Subcutaneous adipose tissue (tissue), 4 donors: ENCODE measurements around the gene POLR1C. TPM values are rescaled to one million over a fixed set of nuclear protein-coding genes. Genes with fewer than 3 reads are reported as not detected.

Source experiments
- CTCF ChIP-seq: fragments of 450-650 bp; IDR thresholded peaks from one replicate; pipeline ENCODE4 v1.5.1; 2016; ENCODE audit warnings: low read depth, mild to moderate bottlenecking, control low read depth, antibody characterized with exemption, moderate library complexity
- total RNA-seq, 4 donors: library from RNA; depleted of rRNA; stranded (reverse); fragments of >200 nt; gene quantifications; one replicate each; pipeline ENCODE4 v1.1.0, GENCODE V29; 2016

POLR1C gene
- total RNA-seq, 4 donors from 2014 or later: 12.4 to 19.6 (median 14.6) TPM

- TF ChIP-seq CTCF: no peak
Observed at GRCh38 chr6:43502666-43503065, 14.2 kb upstream of the POLR1C start.

- no peak for TF ChIP-seq CTCF
Observed at GRCh38 chr6:43503443-43503842, 13.4 kb upstream of the POLR1C start.

DNA sequence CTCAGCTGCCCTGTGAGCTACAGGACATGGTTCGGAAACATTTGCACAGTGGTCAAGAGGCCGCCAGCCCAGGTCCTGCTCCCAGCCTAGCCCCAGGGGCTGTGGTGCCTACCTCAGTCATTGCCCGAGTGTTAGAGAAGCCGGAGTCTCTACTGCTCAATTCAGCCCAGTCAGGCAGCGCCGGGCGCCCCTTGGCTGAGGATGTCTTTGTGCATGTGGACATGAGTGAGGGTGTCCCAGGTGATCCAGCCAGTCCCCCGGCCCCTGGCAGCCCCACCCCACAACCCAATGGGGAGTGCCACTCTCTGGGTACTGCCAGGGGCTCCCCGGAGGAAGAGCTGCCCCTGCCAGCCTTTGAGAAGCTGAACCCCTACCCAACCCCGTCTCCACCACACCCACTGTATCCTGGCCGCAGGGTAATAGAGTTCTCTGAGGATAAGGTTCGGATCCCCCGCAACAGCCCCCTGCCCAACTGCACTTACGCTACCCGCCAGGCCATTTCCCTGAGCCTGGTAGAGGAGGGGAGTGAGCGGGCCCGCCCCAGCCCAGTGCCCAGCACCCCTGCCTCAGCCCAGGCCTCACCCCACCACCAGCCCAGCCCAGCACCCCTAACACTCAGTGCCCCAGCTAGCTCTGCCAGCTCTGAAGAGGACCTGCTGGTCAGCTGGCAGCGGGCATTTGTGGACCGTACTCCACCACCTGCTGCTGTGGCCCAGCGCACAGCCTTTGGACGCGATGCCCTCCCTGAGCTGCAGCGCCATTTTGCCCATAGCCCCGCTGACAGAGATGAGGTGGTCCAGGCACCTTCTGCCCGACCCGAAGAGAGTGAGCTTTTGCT lies 11.9 kb upstream of the POLR1C start:
- TF ChIP-seq CTCF: no peak

- TF ChIP-seq CTCF: no peak
Observed at GRCh38 chr6:43505718-43506117, 11.2 kb upstream of the POLR1C start.

DNA sequence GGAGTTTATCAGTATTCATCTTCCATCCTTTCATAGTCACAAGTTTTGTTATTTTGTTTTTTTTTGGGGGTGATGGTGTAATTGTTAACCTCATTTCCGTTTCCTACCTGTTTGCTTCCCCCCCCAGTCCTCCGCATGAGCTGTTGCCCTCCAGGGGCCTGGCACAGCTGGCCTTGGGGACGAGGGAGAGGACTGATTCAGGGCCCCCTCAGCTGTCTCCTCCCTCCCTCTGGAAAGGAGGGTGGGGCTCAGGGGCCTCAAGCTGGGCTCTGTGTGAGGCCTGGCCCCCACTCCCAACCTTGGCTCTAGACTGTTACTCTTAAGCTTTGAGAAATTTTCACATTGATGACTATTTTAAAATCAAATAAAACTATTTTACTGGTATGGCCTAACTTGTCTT lies 10.7 kb upstream of the POLR1C start:
- TF ChIP-seq CTCF: no peak

DNA sequence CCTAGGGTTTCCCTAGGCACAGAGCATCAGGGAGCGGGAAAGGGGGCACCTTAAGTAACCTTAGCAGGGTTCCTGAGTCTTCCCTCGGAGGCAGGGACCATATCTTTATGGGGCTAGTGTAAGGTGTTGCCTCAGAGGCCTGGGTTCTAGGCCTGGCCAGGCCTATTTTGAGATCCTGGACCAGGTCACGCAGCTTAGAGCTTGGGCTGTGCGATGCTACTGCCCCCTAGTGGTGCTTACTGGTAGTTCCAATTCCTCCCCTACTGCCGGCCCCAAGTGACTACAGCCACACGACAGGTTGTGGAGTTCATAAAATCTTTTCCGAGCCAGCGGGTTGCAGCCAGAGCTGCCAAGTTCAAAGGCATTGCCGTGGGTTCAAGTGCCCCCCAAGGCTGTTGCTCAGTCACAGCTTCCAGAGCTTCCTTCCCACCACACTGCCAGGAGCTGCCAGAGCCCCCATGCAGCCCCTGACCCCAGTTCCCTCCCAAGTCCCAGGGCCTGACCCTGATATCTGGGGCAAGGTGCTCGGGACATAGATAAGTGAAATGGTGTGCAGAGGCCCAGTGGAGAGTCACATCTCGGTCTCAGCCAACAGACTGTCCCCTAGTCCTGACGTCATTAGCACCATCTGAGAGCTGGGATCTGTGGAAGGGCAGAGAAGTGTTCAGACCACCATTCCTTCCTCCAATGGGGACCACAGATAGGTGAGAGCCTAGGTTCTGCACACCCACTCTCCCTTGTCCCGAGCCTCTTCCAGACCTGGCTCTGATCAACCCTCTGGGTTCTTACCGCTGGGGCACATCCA lies 10.0 kb upstream of the POLR1C start:
- no peak for TF ChIP-seq CTCF

DNA sequence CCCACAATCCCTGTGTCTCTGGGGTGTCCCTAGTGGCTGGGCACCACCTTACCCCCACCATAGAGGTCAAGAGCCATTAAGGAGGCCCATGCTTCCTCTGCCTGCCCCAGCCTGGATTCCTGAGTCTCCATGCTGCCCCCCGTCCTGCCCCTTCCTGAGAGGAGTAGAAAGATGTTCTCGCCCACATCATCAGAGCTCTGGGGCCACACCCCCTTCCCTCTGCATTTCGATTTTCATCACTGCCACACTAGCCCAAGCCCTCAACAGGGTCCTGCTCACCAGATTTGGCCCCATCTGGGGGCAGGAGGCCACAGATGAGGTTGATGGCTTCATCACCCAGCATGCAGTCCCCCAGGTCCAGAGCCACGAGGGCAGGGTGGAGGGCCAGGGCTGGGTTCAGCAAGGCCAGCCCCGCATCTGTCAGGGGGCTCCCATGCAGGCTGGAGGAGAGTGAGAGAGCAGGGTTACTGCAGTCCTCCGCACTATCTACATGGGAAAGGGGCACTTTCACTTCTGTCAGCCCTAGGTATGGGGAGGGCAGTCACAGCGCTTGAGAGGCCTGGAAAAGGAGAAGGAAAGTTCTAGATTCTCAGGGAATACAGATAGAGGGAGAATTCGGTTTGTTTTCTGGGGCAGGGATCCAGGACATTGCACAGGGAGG lies 8.3 kb upstream of the POLR1C start:
- no peak for TF ChIP-seq CTCF
